Measurements from ENCODE around the gene PROCR.
"Not testable (repeated sequence)": the region's sequence is repeated elsewhere in the genome, so short reads cannot be mapped to it uniquely, and the experiment has no call there.

PROCR gene

DNA sequence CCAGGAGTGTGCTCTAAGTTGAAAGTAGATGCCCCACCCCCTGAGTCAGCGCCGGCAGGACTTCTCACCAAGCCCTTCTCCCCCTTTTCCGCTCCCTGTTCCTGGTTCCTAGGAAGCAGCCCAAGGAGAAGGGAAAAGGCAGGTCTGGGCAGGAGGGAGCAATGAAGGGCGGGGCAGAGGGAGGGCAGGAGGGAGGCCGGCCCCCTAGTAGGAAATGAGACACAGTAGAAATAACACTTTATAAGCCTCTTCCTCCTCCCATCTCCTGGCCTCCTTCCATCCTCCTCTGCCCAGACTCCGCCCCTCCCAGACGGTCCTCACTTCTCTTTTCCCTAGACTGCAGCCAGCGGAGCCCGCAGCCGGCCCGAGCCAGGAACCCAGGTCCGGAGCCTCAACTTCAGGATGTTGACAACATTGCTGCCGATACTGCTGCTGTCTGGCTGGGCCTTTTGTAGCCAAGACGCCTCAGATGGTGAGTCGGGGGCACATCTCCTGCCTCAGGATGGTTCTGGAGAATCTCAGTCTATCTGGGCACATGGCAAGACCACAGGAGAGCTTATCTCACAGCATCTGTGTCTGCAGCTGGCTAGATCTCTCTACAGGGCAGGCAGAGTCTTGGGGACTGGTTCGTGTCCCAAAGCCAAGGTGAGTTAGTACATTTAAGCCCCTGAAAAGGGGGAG is at the start of gene PROCR:
TSS of gene PROCR (plus strand) at position 320 of the 681 bp plus-strand sequence. CDS start at position 403, 83 bp downstream.
- peak in 33 of 58 donors; percentile 1 to 50 (median 20) for DNase-seq

DNA sequence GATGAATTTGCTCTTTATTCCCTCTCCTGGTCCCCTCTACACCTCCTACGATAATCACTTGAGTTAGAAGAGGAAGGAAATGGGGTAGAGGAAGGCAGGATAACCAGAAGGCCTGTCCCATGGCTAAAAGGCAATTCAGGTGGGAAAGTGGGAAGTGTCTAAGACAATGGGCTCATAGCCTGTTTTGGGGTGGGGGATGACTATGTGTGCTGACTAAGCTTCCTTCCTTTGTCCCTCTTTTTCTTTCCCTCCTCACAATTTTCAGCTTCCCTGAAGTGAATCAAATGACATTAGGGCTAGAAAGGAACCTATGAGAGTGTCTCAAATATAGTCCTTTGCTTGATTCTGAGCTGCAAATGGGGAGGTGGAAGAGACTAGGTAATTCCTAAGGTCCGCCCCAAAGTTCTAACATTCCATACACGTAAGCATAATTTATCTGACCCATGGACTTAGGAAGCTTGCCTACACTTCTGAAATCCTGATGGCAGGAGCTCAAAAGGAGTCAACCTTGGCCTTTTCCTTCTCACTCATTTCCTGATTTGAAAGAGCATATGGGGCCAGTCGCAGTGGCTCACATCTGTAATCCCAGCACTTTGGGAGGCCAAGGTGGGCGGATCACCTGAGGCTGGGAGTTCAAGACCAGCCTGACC is 49.0 kb upstream of the PROCR start:
- DNase-seq, result no peak

DNA sequence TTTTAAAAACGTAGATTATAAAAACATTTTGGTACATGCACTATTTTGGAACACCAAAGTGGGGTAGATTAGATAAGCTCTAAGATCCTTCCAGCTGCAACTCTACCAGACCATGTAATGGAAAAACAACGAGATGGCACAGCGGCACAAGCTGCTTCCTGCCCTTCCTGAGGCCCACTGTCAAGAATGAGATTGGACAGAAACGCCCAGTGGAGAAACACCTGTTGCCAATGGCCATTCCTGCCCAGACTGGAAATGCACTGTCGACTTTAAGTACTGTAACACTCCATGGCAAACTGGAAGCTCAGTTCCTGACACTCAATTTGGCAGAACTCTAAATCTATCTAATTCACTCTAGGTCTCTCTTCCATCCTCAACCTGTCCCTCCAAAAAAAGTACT is 46.1 kb upstream of the PROCR start:
- no peak for DNase-seq

DNA sequence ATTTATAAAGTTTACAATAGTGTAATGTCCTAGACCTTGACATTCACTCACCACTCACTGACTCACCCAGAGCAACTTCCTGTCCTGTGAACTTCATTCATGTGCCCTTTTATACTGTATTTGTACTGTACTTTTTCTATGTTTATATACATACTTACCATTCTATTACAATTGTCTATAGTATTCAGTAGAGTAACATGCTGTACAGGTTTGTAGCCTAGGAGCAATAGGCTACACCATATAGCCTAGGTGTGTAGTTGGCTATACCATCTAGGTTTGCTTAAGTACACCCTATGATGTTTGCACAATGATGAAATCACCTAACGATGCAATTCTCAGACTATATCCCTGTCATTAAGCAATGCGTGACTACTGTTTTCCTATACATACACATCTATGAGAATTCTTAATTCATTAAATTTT is 42.2 kb upstream of the PROCR start:
- no peak for DNase-seq

DNA sequence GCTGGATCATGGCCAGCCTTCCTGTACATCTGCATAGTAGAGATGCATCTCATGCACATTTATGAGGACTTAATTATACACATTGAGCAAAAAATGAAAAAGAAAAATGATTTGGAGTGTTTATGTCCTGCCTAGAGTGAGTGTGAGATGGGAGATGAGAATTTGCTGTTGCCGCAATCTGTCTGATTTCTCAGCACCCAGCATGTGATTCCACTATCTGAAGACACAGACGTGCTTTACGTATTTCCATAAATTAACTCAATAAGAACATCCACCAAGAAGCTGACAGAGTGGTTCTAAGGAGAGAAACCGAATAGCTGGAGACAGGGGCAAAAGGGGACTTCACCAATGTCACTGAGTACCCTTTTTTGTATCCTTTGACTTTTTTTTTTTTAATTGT is 39.9 kb upstream of the PROCR start:
- no peak for DNase-seq

DNA sequence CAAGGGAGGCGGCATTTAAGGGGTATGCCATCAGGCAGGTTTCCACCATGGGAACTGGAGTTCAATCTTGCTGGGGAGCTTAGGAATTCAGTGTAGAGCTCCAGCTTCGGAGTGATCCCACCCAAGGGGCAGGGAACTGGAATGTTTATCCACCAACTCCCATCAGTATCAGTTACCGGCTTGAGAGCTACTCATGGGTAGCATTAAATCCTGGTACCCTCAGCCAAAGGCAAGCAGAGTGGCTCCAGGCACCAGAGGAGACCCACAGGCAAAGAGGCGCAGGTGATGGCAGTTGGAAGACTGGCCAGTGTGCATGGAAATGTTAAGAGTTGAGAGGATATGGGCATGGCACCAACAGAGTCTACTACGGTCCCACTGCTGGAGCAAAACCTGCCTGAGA is 38.8 kb upstream of the PROCR start:
- DNase-seq, result no peak

DNA sequence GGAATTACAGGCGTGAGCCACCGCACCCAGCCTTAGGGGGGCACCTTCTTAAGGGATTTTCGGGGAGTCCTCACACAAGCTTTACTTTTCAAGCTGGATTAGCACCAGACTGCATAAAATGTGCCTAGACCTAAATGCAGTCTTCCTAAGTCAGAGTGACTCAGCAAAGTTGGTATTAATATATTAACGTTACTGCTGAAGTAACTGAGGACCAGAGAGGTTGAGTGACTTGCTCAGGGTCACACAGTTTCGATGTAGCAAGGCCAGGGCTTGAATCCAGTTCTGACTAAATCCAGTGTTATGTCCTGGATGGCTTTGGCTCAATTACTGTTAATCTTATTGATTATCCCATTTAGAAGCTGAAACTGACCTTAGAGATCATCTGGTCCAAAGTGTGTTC is 38.1 kb upstream of the PROCR start:
- DNase-seq, result no peak

DNA sequence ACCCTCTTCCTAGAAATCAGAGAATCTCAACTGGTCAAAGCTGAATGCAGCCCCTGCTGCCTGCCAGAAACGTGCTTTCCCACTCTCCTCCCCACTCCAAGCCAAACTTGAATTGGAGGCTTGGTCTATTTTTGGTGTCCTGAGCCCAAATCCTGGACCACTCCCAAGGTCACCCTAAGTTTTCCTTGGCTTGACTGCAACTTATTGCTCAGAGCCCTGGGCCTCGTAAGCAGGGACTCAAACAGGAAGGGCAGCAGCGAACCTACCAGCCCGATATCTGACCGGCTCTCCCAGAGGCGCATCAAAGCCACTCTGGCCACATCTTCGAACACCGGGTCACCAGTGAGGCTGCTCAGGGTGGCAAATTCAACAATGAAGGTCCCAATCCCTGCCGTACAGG is 37.4 kb upstream of the PROCR start:
- DNase-seq, result no peak

DNA sequence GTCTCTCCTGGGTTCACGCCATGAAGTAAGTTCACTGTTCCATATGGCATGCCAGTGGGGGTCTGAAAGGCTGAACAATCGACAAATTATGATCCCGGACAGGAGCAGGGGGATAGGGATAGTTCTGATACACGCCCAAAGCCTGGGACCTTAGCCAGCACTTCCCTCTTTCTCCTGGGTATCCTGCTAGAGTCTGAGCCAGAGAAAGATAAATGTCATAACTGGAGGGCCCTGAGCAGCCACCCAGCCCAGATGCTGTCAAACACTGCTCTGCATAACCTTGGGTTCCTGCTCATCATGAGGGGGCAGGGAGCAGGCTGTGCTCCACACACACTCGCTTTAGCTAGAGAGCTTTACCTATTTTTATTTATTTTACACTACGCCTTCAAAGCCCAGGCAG is 37.0 kb upstream of the PROCR start:
- DNase-seq, result no peak

DNA sequence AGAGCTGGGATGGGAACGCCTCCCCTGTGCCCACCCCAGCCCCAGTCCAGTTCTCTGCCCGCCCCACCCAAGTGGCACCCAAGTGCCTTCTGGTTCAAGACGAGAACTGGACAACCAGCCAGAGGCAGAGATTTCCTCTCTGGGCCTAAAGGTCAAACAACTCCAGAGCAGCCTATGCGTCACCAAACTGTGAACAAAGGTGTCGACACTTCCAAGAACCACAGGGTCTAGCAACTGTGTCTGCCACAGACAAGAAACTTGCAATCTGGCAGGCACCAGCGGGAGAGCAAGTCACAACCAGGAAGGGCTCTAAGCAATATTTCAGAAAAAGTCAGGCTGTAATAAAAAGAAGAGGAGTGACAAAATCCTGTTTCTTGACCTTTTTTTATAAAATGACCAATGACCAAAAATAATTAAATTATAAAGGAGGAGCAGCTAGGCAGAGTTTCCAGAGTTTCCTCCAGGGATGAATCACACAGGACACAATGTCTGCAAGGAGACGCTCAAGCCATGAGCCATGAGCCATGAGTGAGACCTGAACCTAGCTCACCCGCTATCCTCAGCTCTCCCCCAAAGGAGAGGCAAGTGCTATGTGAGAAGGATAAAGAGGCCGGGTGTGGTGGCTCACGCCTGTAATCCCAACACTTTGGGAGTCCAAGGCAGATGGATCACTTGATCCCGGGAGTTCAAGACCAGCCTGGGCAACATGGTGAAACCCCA is 35.8 kb upstream of the PROCR start:
- DNase-seq, result no peak

DNA sequence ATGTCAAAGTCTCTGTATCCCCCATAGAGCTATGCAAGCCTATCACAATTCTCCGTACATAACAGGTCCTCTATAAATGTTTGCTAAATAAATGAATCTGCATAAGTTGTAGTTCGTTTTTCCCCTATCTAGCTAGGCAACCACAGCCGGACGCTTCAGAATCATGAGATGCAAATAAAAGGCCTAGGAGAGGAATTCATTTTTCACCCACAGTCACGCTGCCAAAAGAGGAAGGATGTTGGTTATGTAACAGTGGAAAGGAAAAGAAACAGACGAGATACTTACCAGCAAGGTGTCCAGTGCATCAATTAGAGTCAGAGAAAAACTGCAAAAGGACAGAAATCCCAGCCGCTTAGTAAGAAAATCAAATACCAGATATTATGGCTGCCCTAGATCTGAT is 27.2 kb upstream of the PROCR start:
- DNase-seq, result no peak

DNA sequence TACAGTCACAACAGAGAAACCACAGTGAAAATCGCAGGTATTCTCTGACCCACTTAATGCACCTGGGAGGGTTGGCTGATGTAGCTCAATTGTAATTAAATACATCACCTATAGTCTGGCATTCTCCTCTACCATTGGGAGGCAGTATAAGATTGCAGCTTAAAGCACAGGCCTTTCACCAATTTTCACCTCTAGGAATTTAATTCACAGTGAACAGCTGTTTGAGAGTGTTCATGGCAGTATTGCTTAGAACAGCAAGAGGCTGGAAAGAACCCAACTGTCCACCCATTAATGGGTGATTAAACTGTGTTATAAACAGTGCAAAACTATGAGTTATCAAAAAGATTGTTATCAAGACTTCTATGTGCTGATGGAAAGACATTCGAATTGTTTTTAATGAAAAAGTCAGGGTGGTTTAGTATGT is 26.7 kb upstream of the PROCR start:
- DNase-seq, result peak in 5 of 58 donors; percentile 1 to 23 (median 6)

DNA sequence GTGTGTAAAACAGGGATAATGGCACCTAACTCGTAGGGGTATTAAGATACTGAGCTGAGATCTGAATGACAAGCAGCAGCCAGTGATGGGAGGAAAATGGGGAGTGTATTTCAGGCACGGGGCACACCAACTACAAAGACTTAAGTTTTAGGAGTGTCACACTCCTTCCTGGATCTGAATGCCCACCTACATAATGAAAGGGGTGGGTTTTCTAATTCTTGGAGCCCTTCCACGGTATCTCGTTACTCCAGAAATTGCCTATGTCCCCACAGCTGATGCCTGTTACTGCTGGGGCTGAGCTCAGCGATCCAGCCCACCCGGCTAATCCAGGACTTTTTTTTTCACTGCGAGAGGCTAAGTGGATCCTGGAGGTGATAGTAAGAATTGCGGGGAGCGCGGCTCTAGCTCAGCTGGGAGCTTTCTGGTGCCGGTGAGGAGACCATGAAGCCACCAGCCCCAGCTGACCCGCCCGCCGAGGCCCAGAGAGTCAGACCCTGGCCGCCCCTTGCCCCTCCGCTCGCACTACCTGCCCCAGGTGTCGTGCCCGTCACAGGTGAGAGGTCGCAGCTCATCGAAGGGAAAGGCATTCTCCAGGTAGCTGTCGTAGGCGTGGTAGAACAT is 25.5 kb upstream of the PROCR start:
- DNase-seq, result peak in 3 of 58 donors; percentile 13 to 26 (median 25)

DNA sequence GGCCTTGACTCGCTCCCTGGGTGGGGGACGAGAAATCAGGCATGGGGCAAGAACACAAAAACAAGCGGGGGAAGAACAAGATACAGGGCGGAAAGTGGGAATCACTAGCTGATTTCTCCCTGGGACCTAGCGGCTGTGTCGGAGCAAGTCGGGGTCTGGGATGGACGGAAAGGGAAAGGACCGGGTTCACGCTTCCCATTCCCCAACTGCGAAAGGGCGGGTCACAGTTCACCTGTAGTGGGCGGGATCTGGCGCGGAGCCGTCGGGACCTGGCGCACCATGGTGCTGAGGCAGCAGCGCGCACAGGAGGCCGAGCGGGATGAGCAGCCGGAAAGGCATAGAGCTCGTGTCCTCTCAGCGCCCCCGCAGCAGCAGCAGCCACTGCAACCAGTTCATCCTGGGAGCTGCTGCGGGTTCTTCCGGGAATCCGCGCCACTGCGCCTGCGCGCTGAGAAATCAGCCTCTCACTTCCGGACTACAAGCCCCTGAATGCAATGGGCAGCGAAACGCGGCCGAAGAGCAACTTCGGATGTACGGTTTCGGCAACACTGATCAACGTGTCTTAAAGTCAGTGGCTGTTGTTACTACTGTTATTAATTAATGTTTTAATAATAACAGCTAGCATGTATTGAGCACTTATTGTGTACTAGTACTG is 24.8 kb upstream of the PROCR start, which contains the start of gene EDEM2:
TSS of gene EDEM2 (minus strand) at position 417 of the 655 bp plus-strand sequence. CDS start at position 339, 78 bp downstream.
- DNase-seq, result peak; percentile 54 to 96 (median 89)

DNA sequence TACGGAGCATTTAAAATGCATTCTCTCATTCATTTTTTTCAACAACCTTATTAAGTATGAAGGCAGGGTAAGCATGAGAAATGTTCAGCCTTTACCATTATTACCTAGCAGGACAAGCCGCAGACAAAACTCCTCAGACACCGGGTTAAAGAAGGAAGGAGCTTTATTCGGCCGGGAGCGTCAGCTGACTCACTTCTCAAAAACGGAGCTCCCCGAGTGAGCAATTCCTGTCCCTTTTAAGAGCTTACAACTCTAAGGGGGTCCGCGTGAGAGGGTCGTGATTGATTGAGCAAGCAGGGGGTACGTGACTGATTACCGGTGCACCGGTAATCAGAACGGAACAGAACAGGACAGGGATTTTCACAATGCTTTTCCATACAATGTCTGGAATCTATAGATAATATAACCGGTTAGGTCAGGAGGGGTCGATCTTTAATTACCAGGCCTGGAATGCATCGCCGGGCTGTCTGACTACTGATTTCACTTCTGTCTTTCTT is 24.2 kb upstream of the PROCR start:
- DNase-seq, result peak in 8 of 58 donors; percentile 5 to 55 (median 24)

DNA sequence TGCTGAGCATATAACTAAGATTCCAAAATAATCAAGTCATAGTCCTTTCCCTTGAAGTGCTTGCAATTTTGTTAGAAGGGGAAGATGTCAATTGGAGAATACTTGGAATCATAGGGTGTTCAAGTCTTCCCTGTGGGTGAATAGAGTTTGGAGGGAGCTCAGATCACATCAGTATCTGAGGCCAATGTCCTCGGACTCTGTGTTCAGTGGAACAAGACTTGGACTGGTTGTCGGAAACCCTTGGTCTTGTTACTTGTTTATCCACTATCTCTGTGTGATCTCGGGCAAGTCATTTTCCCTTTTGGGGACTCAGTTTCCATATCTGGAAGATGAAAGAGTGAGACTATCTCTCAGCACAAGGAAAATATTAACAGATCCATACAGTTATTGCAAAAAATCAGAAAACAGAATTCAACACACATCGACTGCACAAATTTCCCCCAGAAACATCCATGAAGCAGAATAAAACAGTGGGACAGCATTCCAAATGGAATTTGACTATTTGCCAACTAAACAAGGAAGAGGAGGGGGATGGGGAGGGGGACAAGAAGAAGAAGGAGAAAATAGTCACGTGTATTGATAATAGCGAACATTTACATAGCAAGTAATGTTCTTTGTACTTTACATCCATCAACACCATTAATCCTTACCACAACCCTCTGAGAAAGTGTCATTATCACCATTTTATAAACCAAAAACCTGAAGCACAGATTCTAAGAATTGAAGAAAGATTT is 20.9 kb upstream of the PROCR start:
- DNase-seq, result no peak

DNA sequence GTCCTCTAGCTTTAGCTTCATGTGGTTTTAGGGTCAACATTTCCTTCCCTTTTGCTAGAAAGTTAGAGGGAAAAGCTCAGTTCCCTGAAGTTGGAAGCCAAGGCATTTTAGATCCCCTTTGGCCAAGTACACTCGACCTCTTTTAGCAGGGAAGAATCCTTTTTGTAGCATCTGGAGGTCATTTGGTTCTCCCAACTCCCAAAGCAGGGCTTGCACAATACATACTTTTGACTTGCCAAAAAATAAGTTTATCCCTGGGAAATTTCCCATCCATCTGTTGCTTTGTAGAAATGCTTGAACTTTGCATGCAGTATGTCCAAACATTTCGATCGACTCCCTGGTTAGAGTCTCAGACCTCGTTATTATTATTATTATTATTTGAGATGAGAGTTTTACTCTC is 20.1 kb upstream of the PROCR start:
- DNase-seq, result no peak

DNA sequence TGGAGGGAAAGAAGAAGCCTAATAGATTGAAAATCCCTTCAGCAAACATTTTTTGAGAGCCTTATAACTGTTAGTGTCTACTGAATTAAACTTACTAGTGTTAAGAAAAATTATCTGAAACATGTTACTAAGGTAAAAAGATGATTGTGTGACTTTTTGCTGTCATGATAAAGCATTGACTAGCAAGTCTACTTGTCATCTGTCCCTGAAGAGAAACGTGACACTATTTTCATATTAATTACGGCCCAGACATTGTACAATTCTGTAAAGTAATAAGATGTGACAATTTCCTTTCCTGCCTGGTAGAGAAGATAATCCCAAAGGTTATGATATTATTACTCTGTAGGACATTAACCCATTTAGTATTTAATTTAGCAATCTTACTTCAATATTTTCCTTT is 15.9 kb upstream of the PROCR start:
- DNase-seq, result no peak

DNA sequence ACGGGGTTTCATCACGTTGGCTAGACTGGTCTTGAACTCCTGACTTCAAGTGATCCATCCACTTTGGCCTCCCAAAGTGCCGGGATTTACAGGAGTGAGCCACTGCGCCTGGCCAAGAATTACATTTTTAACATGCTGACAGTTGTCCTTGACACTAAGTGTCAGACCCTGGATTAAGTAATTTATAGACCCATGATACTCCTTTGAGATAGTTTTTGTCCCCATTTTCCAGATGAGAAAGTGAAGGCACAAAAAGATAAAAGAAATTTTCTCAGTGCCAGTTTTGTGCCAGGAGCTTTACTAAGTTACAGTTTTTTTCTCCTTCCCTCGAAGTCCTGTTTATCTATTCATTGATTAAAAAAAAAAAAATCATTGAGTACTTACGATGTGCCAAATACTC is 14.9 kb upstream of the PROCR start:
- DNase-seq, result no peak

DNA sequence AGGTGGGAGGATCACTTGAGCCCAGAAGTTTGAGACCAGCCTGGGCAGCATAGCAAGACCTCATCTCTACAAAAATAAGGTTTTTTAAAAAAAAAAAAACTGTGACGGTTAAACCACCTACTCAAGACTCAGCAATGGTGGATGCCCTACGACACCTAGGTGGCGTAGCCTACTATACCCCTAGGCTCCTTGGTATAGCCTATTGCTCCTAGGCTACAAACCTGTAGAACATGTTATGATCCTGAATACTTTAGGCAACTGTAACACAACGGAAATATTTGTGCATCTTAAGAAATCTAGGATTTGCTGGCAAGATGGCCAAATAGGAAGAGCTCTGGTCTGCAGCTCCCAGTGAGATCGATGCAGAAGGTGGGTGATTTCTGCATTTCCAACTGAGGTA is 11.5 kb upstream of the PROCR start:
- not testable (repeated sequence) for DNase-seq

Measured in anterior cingulate cortex (tissue), 58 donors.